Stimulated activated CD4-positive, alpha-beta T cell treated with anti-CD3 and anti-CD28 coated beads, Interleukin-15, amount 100 ng/mL, for 48 hours (primary cell): ENCODE data around the gene CNTNAP2.

Experiments used
- DNase-seq, 2 donors: peaks; one replicate each; pipeline ENCODE4 v3.0.0-alpha.2; 2020; ENCODE audit warnings: low read depth in 2 of 2

The CNTNAP2 gene

GRCh38 chr7:148191391-148192065, 2074.9 kb downstream of the CNTNAP2 start:
- DNase-seq, result no peak

- no peak for DNase-seq
Observed at GRCh38 chr7:148192491-148192890, 2075.9 kb downstream of the CNTNAP2 start.

DNA sequence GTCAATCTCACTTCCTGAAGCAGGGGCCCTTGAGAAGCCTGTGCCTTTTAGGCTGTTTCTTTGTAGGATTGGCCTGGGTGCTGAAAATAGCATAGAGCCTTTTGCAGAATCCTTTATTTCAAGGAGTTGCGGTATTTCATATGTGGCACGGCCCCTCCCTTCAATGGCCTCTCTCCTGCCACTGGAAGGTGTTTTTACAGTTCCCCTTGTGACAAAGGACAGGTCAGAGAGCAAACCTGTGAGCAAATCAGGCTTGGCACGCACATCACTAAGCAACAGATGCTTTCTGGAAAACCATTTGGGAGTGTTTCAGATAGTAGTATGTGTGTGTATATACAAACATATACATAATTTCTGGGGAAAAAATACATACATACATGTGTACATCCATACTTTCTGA, 2085.4 kb downstream of the CNTNAP2 start:
- DNase-seq, result no peak

GRCh38 chr7:148204639-148205304, 2088.2 kb downstream of the CNTNAP2 start:
- no peak for DNase-seq

- DNase-seq, result no peak
Observed at GRCh38 chr7:148209643-148210190, 2093.1 kb downstream of the CNTNAP2 start.

DNA sequence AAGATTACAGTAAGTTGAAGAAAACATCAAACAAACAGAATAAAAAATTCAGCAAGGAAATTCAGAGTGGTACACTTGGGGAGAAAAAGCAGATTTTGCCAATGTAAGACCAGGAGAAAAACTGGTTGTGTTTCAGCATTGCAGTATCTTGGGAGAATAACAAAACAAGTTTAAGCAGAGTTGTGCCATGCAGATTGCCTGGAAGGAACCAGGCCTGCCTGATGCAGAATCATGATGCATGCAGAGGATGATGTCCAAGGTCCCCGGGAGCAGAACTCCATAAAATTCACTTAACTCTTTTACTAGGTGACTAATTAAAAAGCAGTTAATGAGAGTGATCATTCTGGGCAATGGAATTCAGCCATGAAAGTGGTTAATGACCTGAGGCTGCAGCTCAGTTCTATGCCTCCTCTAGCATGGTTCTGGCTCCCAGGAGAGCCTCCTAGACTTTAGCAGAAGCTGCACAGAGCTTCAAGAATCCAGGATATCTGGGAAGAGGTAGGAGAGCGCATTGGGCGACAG, 2094.3 kb downstream of the CNTNAP2 start:
- DNase-seq, result no peak

- DNase-seq, result no peak
Observed at GRCh38 chr7:148211740-148212151, 2095.1 kb downstream of the CNTNAP2 start.

GRCh38 chr7:148212731-148213130, 2096.1 kb downstream of the CNTNAP2 start:
- no peak for DNase-seq

DNA sequence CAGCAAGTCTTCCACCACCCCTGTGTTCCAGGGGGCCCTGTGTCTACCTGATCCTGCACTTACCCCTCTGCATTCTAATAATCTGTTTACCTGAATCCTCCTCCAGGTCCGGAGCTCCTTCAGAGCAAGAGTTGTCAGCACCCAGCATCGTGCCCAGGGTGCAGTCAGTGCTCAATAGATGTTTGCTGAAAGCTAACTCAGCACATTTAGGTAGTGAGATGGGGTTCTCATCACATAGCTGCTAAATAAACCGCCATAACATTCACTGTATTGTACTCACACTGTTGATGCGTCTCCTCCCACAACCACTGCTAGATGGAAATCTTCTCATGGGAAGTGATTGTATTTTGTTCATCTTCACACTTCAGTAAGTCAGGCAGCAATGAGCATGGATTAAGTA, 2097.5 kb downstream of the CNTNAP2 start:
- no peak for DNase-seq

DNA sequence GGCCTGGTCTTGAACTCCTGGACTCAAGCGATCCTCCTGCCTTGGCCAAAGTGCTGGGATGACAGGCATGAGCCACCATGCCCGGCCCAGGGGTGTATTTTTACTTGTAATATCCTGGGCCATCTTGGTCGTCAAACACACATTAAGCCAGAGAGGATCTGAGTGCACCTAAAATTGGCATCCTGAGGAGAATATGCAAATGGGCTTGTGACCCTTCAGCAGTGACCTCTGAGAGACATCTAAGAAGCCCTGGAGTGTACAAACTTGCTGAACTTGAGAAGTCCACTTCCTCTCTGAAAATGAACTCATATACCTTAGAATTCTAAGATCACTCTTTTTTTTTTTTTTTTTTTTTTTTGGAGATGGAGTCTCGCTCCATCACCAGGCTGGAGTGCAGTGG, 2102.0 kb downstream of the CNTNAP2 start:
- DNase-seq, result no peak

GRCh38 chr7:148222721-148223120, 2106.1 kb downstream of the CNTNAP2 start:
- no peak for DNase-seq

DNA sequence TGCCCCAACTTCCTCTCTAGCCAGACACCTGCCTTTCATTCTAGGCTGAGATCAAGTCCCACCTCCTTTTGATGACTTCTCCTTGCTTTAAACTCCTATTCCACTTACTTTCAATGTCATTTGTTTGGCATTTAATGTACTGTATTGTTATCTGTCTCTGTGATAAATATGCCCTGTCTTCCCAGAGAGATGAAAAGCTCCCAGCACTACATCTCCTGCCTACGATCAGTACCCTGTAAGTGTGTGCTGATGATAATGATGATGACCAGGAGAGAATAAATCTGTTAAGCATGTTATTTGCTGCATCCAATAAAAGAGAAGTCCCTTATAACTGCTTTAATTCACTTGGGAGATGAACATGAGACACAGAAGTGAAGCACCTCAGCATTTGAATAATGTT, 2106.6 kb downstream of the CNTNAP2 start:
- DNase-seq, result no peak

- DNase-seq, result no peak
Observed at GRCh38 chr7:148223738-148224137, 2107.1 kb downstream of the CNTNAP2 start.

GRCh38 chr7:148230296-148230695, 2113.7 kb downstream of the CNTNAP2 start:
- no peak for DNase-seq

GRCh38 chr7:148230883-148231282, 2114.3 kb downstream of the CNTNAP2 start:
- no peak for DNase-seq

DNA sequence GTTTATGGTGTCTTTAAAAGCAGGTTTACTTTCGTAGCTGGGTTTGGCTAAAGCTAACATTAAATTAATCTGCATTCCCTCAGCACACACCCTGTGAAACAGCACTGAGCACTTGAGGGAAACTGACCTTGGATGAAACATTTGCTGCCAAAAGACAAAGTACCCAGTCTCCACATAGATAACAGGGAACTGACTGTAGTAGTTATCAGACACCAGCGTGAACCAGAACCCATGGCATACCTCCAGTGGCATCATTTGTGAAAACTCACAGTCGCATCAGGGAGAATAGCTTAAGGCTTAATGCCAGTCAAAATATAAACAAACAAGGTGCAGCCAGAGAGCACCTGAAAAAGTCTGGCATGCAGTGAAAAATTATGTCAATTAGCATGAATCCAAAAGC, 2116.2 kb downstream of the CNTNAP2 start:
- no peak for DNase-seq

- DNase-seq, result no peak
Observed at GRCh38 chr7:148234715-148235114, 2118.1 kb downstream of the CNTNAP2 start.

- no peak for DNase-seq
Observed at GRCh38 chr7:148238761-148239325, 2122.2 kb downstream of the CNTNAP2 start.

DNA sequence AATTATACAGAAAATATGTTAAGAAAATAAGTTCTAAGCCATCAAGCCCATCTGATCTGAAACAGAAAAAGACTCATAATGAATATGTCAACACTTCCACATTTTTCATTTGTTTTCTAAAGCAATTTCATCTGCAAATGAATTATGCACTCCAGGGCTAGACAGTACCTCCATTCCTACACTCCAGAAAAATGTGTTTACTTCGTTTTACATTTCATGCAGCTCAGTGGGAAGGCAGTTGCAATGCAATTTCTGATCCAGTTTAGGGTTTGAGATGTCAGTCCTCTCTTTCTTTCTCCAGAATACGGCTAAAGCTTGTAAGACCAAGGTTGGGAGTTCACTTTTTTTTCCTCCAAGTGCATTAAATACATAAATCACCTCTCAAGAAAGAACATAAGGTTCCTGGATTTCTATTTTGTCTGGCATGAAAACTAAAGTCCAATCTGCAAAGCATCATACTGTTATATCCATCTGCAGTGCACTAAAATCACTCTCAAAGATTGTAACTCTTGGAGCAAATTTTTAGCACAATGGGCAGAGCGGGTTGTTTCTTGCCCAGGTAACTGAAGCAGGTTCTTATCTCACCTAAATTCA, 2125.2 kb downstream of the CNTNAP2 start:
- DNase-seq, result no peak

DNA sequence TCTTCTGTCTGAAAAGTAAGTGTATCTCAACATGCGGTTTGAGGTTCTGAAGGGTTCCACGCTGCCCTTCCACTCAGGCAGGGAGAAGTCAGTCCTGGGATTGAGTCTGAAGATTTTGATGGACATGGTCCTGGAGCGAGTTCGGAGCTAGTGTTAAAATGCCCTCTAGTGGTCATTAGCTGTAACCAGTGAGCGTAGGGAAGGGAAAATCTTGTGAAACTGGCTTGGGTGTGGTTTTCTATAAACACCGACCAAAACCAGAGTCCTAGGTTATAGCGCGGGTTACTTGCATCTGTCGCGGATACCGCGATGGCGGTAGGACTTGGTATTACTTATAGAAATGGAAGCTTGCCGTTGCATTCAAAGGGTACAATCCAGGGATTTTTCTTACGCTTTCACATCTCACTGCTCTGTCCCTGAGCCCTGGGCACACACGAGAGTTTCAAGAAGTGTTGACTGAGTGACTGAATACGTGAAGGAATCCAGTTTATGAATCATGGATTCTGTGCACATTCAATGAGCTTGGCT, 2125.8 kb downstream of the CNTNAP2 start:
- DNase-seq, result no peak

- DNase-seq, result no peak
Observed at GRCh38 chr7:148245381-148245780, 2128.8 kb downstream of the CNTNAP2 start.

GRCh38 chr7:148253629-148254028, 2137.0 kb downstream of the CNTNAP2 start:
- no peak for DNase-seq
